ENCODE results near the gene RAB3GAP2.

RAB3GAP2 gene

GRCh38 chr1:220144051-220144450 is 128.2 kb downstream of the RAB3GAP2 start:
- TF ChIP-seq CTCF (IDR thresholded peaks at IDR 0.05; ENCODE audit: insufficient read depth, low read length), result no peak
- TF ChIP-seq SPI1 (IDR thresholded peaks at IDR 0.05; ENCODE audit: borderline replicate concordance, low read depth), result no peak
- TF ChIP-seq REST (IDR thresholded peaks at IDR 0.05; ENCODE audit: insufficient replicate concordance, low read depth), result no peak
- Histone ChIP-seq H3K27me3 (ENCODE audit: insufficient read depth, poor library complexity, severe bottlenecking) (no peaks in the 10 kb centered on the region), H3K4me3 (replicated peaks; ENCODE audit: insufficient read depth, low read length) (no peak overlapping the region), H3K27ac (replicated peaks) (no peak overlapping the region)
- DNase-seq (ENCODE audit: low read depth in 1 of 2, low spot score in 1 of 2), result no peak

- Histone ChIP-seq H3K27ac (replicated peaks) (no peak overlapping the region), H3K27me3 (ENCODE audit: insufficient read depth, poor library complexity, severe bottlenecking) (no peaks in the 10 kb centered on the region), H3K4me3 (replicated peaks; ENCODE audit: insufficient read depth, low read length) (no peak overlapping the region)
- no peak for DNase-seq (ENCODE audit: low read depth in 1 of 2, low spot score in 1 of 2)
- TF ChIP-seq GABPA (IDR thresholded peaks at IDR 0.05; ENCODE audit: low read depth) (no peak), CTCF (IDR thresholded peaks at IDR 0.05; ENCODE audit: insufficient read depth, low read length) (no peak)
Observed at GRCh38 chr1:220139966-220140365, 132.3 kb downstream of the RAB3GAP2 start.

GRCh38 chr1:220137019-220137786 is 135.1 kb downstream of the RAB3GAP2 start:
- peak in 1 of 2 experiments; percentile 16 for DNase-seq (ENCODE audit: low read depth in 1 of 2, low spot score in 1 of 2)
- Histone ChIP-seq H3K27me3 (ENCODE audit: insufficient read depth, poor library complexity, severe bottlenecking) (no peaks in the 10 kb centered on the region), H3K27ac (replicated peaks) (peak overlapping the region; percentile 55), H3K4me3 (replicated peaks; ENCODE audit: insufficient read depth, low read length) (no peak overlapping the region)
- TF ChIP-seq CTCF (IDR thresholded peaks at IDR 0.05; ENCODE audit: insufficient read depth, low read length), result no peak
- no peak for TF ChIP-seq POLR2AphosphoS5 (IDR thresholded peaks at IDR 0.05; ENCODE audit: low read depth)
- no peak for TF ChIP-seq REST (IDR thresholded peaks at IDR 0.05; ENCODE audit: insufficient replicate concordance, low read depth)
- TF ChIP-seq GABPA (IDR thresholded peaks at IDR 0.05; ENCODE audit: low read depth), result no peak
- TF ChIP-seq SPI1 (IDR thresholded peaks at IDR 0.05; ENCODE audit: borderline replicate concordance, low read depth), result no peak

GRCh38 chr1:220135755-220136154 is 136.5 kb downstream of the RAB3GAP2 start:
- Histone ChIP-seq H3K27ac (replicated peaks) (no peak overlapping the region), H3K27me3 (ENCODE audit: insufficient read depth, poor library complexity, severe bottlenecking) (no peaks in the 10 kb centered on the region), H3K4me3 (replicated peaks; ENCODE audit: insufficient read depth, low read length) (no peak overlapping the region)
- DNase-seq (ENCODE audit: low read depth in 1 of 2, low spot score in 1 of 2), result no peak
- no peak for TF ChIP-seq GABPA (IDR thresholded peaks at IDR 0.05; ENCODE audit: low read depth)
- TF ChIP-seq CTCF (IDR thresholded peaks at IDR 0.05; ENCODE audit: insufficient read depth, low read length), result no peak
- TF ChIP-seq SPI1 (IDR thresholded peaks at IDR 0.05; ENCODE audit: borderline replicate concordance, low read depth), result no peak
- TF ChIP-seq POLR2AphosphoS5 (IDR thresholded peaks at IDR 0.05; ENCODE audit: low read depth), result no peak
- TF ChIP-seq REST (IDR thresholded peaks at IDR 0.05; ENCODE audit: insufficient replicate concordance, low read depth), result no peak
